ENCODE results near the gene MYPOP.
"Not testable (repeated sequence)": the region's sequence is repeated elsewhere in the genome, so short reads cannot be mapped to it uniquely, and the experiment has no call there.

The MYPOP gene

DNA sequence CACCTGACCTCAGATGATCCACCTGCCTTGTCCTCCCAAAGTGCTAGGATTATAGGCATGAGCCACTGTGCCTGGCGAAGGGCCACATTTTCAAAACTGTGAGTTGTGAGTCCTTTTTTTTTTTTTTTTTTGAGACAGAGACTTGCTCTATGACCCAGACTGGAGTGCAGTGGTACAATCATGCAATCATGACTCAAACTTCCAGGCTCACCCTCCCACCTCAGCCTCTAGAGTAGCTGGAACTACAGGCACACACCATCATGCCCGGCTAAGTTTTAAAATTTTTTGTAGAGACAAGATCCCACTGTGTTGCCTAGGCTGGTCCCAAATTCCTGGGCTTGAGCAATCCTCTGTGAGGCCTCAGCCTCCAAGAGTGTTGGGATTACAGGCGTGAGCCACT, 3.8 kb upstream of the MYPOP start:
- DNase-seq: no peak

DNA sequence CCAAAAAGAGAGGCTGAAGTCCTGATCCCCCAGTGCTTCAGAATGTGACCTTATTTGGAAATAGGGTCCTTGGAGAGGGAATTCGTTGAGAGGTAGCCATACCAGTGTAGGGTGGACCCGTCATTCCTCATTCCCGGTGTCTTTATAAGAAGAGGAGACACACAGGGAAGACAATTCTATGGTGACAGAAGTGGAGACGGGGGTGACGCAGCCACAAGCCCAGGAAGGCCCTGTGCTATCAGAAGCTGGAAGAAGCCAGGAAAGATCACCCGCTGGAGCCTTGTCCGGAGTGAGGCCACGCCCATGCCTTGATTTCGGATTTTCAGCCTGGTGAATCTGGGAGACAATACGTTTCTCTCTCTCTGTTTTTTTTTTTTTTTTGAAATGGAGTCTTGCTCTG, 2.6 kb upstream of the MYPOP start:
- DNase-seq: no peak

- peak; percentile 96 for DNase-seq
Observed at GRCh38 chr19:45902651-45903625, 525 bp upstream of the MYPOP start.

- no peak for DNase-seq
Observed at GRCh38 chr19:45901432-45901911, 941 bp downstream of the MYPOP start.

DNA sequence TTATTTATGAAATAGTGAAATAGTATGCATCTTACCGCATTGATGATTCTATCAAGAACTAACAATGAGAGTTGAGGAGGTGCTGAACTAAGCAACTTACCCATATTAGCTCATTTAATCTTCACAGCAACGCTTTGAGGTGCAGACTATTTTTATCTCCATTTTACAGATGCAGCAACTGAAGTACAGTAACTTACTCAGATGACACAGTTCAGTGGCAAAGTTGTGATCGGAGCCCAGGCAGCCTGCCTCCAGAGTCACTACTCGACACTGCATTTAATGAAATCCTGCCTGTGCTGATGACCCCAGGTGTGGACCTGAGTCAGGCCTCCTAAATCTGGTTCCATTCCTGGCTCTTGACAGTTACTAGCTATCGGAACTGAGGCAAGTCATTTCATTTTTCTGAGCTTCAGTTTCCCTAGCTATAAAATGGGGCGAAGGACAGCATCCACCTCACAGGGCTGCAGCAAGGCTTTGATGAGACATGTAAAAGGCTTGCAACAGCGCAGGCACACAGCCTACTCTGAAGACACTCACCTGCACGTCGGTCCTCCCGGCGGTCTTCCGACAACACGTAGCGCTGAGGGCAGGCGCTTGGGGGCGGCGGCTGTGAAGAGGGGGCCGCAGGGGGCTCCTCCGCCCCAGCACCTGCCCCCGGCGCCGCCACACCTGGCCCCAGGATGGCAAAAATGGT, 1.5 kb downstream of the MYPOP start:
- DNase-seq: no peak

GRCh38 chr19:45899919-45900589, 2.4 kb downstream of the MYPOP start:
- no peak for DNase-seq

- DNase-seq: no peak
Observed at GRCh38 chr19:45899253-45899652, 3.2 kb downstream of the MYPOP start.

GRCh38 chr19:45897261-45897812, 5.1 kb downstream of the MYPOP start:
- no peak for DNase-seq

DNA sequence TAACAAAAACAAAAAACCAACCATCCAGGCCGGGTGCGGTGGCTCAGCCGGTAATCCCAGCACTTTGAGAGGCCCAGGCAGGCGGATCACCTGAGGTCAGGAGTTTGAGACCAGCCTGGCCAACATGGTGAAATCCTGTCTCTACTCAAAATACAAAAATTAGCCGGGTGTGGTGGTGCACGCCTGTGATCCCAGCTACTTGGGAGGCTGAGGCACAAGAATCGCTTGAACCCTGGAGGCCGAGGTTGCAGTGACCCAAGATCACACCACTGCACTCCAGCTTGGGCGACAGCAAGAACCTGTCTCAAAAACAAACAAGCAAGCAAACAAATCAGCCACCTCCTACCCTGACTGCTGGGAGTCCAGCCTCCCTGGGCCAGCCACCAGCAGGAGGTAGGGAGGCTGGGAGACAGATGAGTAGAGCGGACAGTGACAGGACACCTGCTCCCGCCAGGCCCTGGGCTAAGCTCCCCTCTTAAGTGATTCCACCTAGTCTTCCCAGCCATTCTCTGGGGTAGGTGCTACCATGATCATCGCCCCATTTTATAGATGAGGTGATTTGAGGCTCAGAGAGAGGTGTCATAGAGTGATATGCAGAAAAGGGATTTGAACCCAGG, 6.3 kb downstream of the MYPOP start:
- DNase-seq: not testable (repeated sequence)

- no peak for DNase-seq
Observed at GRCh38 chr19:45895519-45895972, 6.9 kb downstream of the MYPOP start.

- DNase-seq: no peak
Observed at GRCh38 chr19:45890877-45891276, 11.5 kb downstream of the MYPOP start.

DNA sequence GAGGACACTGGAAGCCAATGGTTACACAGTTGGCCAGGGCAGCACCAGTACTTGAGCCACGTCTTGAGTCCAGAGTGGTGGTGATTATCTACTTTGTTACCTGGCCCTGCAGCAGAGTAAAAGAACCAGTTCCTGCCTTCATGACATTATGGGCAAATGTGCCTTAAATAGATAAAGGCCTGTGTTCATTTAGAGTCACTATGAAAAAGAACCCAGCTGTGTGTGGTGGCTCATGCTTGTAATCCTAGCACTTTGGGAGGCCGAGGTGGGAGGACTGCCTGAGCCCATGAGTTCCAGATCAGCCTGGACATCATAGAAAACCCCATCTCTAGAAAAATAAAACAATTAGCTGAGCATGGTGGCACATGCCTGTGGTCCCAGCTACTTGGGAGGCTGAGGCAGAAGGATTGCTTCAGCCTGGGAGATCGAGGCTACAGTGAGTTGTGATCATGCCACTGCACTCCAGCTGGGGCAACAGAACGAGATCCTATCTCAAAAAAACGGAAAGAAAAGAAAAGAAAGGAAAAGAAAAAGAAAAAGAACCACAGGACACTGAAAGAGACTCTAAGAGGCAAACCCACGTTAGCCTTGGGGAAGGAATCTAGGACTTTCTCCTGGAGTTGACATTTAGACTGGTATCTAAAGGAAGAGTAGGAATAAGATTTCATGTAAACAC, 13.1 kb downstream of the MYPOP start:
- DNase-seq: no peak

DNA sequence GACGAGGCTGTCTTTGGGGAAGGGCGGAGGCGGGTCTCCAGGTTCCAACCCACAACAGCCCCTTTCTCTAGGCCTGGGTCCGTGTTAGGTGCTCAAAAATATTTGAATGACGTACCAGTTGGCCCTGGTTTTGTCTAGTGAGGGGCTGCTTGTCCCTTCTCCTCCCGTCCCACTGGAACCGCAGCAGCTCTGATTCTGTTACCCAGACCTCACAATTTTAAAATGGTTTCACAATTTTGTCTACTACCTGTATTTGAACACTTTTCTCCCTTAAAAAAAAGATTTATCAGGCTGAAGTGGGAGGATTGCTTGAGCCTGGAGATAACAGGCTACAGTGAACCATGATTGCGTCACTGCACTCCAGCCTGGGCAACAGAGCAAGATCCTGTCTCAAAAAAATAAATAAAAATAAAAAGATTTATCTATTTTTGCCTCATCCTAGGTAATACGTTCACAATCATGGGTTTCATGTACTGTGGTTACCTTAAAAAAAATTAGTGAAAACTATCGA, 15.2 kb downstream of the MYPOP start:
- no peak for DNase-seq

DNA sequence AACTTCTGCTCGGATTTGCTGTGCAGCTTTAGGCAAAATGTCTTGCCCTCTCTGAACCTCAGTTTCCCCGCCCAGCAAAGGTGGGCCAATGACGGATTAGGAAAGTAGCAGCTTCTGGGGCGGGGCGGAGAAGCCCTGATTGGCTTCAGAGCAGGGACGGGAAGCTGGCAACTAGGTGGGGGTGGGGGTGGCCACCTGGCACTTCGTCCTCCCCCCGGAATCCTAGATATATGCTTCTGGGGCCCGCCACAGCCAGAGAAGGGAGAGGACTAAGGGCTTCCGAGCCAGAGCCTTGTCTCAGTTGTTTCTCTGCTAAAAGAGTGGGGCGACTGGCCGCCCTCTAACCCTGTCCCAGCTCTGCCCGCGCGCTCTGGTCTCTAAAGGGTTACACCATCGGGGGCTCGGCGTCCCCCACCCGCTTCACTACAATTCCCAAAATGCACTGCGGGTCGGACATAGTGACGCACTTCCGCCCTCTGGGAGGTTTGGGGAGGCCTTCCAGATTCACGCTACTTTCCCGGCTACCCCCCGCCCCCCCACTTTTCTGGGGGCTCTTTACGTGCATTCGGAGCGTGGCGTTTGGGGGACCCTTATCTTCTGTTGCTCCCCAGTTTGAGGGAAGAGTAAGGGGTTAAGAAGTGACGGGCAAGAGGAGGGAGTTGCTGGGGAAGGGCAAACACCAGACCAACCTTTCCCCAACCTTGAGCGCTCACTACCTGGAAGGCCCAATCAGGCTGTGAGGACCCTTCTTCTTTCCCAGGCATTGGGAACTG, 15.8 kb downstream of the MYPOP start:
- DNase-seq: peak; percentile 76

DNA sequence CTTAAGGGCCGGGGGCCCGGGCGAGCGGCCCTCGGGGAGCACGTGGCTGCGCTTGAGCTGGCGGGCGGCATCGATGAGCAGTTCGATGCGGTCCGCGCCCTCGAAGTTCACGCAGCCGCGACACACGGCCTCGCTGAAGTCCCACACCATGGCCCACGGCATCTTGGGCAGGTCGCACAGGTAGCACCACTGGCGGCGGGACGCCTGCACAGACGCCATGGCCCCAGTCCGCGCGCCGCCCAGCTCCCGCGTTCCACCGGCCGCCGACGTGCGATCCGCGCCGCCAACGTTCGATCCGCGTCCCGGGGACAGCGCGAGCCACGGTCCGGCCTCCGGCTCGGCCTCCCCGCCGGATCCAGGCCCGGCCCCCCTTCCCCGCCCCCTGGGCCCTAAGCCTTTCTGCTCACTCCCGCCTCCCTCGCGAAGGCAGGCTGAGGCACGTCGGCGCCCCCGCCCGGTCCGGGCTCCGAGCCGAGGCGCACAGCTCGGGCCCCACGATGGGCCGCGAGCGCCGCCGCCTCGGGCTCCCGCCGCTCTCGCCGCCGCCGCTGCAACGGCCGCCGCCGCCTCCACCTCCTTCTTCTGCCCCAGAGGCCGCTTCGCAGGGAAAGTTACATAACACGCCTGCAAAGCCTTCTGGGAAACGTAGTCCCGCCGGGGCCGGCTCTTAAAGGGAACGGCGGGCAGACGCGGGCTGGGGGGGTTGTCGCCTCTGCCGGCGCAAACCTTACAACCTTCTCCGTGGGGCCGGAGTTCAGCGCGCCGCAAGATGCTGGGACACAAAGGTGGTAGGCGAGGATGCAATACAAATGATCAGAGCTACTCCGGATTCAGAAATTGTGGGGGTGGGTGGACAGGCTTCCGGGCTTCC, 16.6 kb downstream of the MYPOP start, which contains the start of gene IRF2BP1:
Gene IRF2BP1 (minus strand): TSS at position 586 of the 871 bp plus-strand sequence. CDS start 367 bp downstream, at position 219.
- DNase-seq: peak; percentile 80

DNA sequence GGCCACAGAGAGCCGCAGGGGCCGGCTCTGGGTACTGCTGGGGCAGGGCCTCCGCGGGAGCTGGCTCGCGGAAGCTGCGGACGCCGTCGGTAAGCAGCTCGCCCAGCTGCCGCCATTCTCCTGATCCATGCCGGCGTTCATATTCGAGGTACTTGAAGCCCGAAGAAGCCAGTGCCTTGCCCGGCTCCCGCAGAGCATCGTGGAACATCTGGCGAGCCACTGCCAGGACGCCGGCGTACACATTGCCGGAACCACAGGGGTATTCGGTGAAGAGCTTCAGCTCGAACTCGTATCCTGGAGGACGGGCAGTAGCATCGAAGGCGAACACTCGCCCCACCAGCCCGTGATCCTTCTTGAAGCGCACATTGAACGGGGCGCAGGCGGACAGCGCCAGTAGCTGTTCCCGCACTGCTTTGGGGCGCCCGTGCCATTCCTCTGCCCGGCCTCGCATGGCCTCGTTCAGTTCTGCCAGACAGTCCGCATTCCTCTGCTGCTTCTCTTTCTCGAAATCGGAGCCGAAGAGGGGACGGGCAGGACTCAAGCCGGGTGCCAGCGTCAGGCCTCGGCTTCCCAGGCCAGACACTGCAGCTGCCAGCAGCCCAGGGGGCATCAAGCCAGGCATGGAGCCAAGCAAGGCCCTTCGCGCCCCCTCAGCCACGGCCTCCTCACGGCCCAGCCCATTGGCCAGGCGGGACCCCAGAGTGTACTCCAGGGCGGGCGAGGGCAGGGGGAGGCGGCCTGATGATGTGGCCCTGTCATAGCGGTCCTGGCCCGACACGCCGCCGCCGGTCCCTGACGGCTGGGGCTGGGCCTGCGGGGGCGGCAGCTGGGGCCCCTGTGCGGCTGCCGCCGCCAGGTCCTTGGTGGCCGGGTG, 17.5 kb downstream of the MYPOP start:
- DNase-seq: no peak

GRCh38 chr19:45883881-45884681, 18.3 kb downstream of the MYPOP start:
- DNase-seq: no peak

- no peak for DNase-seq
Observed at GRCh38 chr19:45883586-45883880, 18.9 kb downstream of the MYPOP start.
